Measurements from ENCODE around the gene CELSR1.
"Not testable (repeated sequence)": the region's sequence is repeated elsewhere in the genome, so short reads cannot be mapped to it uniquely, and the experiment has no call there.

CELSR1 gene

GRCh38 chr22:46422896-46423295 is 114.5 kb downstream of the CELSR1 start:
- no peak for DNase-seq (ENCODE audit: low read depth in 1 of 2, low spot score in 1 of 2)

GRCh38 chr22:46421267-46421666 is 116.2 kb downstream of the CELSR1 start:
- DNase-seq (ENCODE audit: low read depth in 1 of 2, low spot score in 1 of 2), result no peak

- no peak for DNase-seq (ENCODE audit: low read depth in 1 of 2, low spot score in 1 of 2)
Measured at GRCh38 chr22:46419754-46420571, 117.5 kb downstream of the CELSR1 start.

GRCh38 chr22:46418827-46419226 is 118.6 kb downstream of the CELSR1 start:
- no peak for DNase-seq (ENCODE audit: low read depth in 1 of 2, low spot score in 1 of 2)

- DNase-seq (ENCODE audit: low read depth in 1 of 2, low spot score in 1 of 2), result no peak
Measured at GRCh38 chr22:46417769-46418168, 119.7 kb downstream of the CELSR1 start.

GRCh38 chr22:46416891-46417580 is 120.4 kb downstream of the CELSR1 start:
- no peak for DNase-seq (ENCODE audit: low read depth in 1 of 2, low spot score in 1 of 2)

- DNase-seq (ENCODE audit: low read depth in 1 of 2, low spot score in 1 of 2), result no peak
Measured at GRCh38 chr22:46416520-46416871, 120.9 kb downstream of the CELSR1 start.

GRCh38 chr22:46415776-46416519 is 121.5 kb downstream of the CELSR1 start:
- no peak for DNase-seq (ENCODE audit: low read depth in 1 of 2, low spot score in 1 of 2)

GRCh38 chr22:46414704-46415103 is 122.7 kb downstream of the CELSR1 start:
- DNase-seq (ENCODE audit: low read depth in 1 of 2, low spot score in 1 of 2), result no peak

GRCh38 chr22:46413725-46414379 is 123.6 kb downstream of the CELSR1 start:
- DNase-seq (ENCODE audit: low read depth in 1 of 2, low spot score in 1 of 2), result no peak

- no peak for DNase-seq (ENCODE audit: low read depth in 1 of 2, low spot score in 1 of 2)
Measured at GRCh38 chr22:46411347-46411746, 126.1 kb downstream of the CELSR1 start.

- no peak for DNase-seq (ENCODE audit: low read depth in 1 of 2, low spot score in 1 of 2)
Measured at GRCh38 chr22:46410291-46410808, 127.1 kb downstream of the CELSR1 start.

- no peak for DNase-seq (ENCODE audit: low read depth in 1 of 2, low spot score in 1 of 2)
Measured at GRCh38 chr22:46409631-46410210, 127.7 kb downstream of the CELSR1 start.

- DNase-seq (ENCODE audit: low read depth in 1 of 2, low spot score in 1 of 2), result no peak
Measured at GRCh38 chr22:46408568-46409506, 128.6 kb downstream of the CELSR1 start.

- no peak for DNase-seq (ENCODE audit: low read depth in 1 of 2, low spot score in 1 of 2)
Measured at GRCh38 chr22:46407748-46408147, 129.7 kb downstream of the CELSR1 start.

GRCh38 chr22:46406791-46407190 is 130.6 kb downstream of the CELSR1 start:
- no peak for DNase-seq (ENCODE audit: low read depth in 1 of 2, low spot score in 1 of 2)

- DNase-seq (ENCODE audit: low read depth in 1 of 2, low spot score in 1 of 2), result no peak
Measured at GRCh38 chr22:46406349-46406748, 131.1 kb downstream of the CELSR1 start.

- no peak for DNase-seq (ENCODE audit: low read depth in 1 of 2, low spot score in 1 of 2)
Measured at GRCh38 chr22:46405901-46406300, 131.5 kb downstream of the CELSR1 start.

- DNase-seq (ENCODE audit: low read depth in 1 of 2, low spot score in 1 of 2), result not testable (repeated sequence)
Measured at GRCh38 chr22:46403880-46404279, 133.5 kb downstream of the CELSR1 start.

- no peak for DNase-seq (ENCODE audit: low read depth in 1 of 2, low spot score in 1 of 2)
Measured at GRCh38 chr22:46402505-46402904, 134.9 kb downstream of the CELSR1 start.
